ENCODE data around the gene ZNF319. TPM values are rescaled to one million over a fixed set of nuclear protein-coding genes. Genes with fewer than 3 reads are reported as not detected.
"Not testable (repeated sequence)": the region's sequence is repeated elsewhere in the genome, so short reads cannot be mapped to it uniquely, and the experiment has no call there.

ZNF319 gene
- total and polyA plus RNA-seq, 8 donors: 1.4 to 11.0 (median 2.7) TPM; not detected in 1

DNA sequence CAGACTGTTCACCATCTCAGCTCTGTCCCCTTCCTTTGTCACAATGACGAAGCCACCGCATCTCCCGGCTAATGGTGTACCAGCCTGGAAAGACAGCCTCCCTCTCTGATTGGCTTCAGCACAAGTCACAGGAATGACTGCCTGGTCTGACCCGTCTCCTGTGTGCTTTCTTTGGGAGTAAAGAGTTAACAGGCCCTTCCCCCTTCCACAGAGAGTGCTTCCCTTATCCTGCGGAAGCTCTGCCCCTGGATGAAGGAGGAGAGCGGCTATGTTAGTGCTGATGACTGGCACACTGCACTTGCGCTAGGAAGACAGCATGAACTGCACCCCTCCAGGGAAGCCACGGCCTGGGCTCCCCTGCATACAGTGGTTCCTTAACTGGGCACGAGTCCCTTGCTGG, 12.0 kb upstream of the ZNF319 start:
- H3K27me3 ChIP-seq: no peaks in the 10 kb centered on the region
- H3K36me3 ChIP-seq: peaks cover 30 to 68% (median 63%) of the 10 kb centered on the region in 4 donors
- no peak overlapping the region for H3K27ac ChIP-seq
- H3K9me3 ChIP-seq: no peaks in the 10 kb centered on the region
- 71 to 83% (median 75%) methylated on average over 9 of the region's 9 CpGs for WGBS, 5 donors
- DNase-seq: no peak
- no peak overlapping the region for H3K4me3 ChIP-seq
- intact Hi-C loops (cut with DNase I; ENCODE audit: low total_unique reads): loop anchor here (5.0 kb wide), 1 partner anchor 110 kb away; no protein-coding TSS in a partner anchor
- H3K4me1 ChIP-seq: no peaks in the 10 kb centered on the region
- no peak for TF ChIP-seq POLR2AphosphoS5 (IDR thresholded peaks at IDR 0.05)

DNA sequence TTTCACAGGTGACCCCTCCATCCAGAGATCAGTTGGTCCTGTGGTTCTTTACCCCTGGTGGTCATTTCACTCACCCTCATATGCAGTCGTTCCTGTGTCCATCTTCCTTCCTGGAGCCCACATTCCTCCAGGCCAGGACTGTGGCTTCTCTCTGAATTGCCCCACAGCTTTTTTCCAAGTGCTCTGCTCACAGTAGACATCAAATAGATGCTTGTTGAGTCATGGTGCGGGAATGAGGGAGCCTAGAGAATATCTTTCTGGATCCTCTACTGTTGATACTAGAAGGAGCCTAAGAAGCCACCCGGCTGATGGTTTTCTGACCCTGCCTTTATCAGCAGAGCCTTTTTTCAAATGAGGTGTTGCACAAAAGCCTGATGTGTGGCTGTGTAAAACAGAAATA, 11.2 kb upstream of the ZNF319 start:
- no peak for DNase-seq

DNA sequence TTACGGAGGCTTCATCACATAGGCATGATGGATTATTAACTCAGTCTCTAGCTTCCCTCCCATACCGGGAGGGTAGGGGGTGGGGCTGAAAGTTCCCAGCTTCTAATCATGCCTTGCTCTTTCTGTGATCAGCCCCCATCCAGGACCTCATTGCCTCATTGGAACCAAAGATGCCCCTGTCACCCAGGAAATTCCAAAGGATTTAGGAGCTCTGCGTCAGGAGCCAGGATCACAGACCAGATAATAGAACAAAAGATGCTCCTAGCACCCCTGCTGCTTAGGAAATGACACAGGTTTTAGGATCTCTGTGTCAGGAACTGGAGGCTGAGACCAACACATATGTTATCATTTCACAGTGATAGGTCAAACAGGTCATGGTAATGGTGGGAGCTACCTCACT, 10.4 kb upstream of the ZNF319 start:
- Histone ChIP-seq H3K27ac (no peak overlapping the region), H3K4me3 (no peak overlapping the region), H3K36me3 (peaks cover 30 to 67% (median 63%) of the 10 kb centered on the region in 4 donors), H3K9me3 (no peaks in the 10 kb centered on the region), H3K4me1 (no peaks in the 10 kb centered on the region), H3K27me3 (no peaks in the 10 kb centered on the region)
- intact Hi-C loops (cut with DNase I; ENCODE audit: low total_unique reads): loop anchor here (5.0 kb wide), 1 partner anchor 111 kb away; no protein-coding TSS in a partner anchor
- TF ChIP-seq, protein P1, sequence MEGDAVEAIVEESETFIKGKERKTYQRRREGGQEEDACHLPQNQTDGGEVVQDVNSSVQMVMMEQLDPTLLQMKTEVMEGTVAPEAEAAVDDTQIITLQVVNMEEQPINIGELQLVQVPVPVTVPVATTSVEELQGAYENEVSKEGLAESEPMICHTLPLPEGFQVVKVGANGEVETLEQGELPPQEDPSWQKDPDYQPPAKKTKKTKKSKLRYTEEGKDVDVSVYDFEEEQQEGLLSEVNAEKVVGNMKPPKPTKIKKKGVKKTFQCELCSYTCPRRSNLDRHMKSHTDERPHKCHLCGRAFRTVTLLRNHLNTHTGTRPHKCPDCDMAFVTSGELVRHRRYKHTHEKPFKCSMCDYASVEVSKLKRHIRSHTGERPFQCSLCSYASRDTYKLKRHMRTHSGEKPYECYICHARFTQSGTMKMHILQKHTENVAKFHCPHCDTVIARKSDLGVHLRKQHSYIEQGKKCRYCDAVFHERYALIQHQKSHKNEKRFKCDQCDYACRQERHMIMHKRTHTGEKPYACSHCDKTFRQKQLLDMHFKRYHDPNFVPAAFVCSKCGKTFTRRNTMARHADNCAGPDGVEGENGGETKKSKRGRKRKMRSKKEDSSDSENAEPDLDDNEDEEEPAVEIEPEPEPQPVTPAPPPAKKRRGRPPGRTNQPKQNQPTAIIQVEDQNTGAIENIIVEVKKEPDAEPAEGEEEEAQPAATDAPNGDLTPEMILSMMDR (IDR thresholded peaks at IDR 0.05): no peak
- TF ChIP-seq POLR2AphosphoS5 (IDR thresholded peaks at IDR 0.05) (no peak), EP300 (IDR thresholded peaks at IDR 0.05) (no peak), POLR2A (IDR thresholded peaks at IDR 0.05) (no peak)
- no peak for DNase-seq
- WGBS, 5 donors: 70 to 78% (median 76%) methylated on average over 3 of the region's 3 CpGs

More for the DNA sequence above, 11.2 kb upstream of the ZNF319 start:
- Histone ChIP-seq H3K27ac (no peak overlapping the region), H3K36me3 (peaks cover 30 to 62% (median 60%) of the 10 kb centered on the region in 4 donors), H3K4me1 (no peaks in the 10 kb centered on the region), H3K27me3 (no peaks in the 10 kb centered on the region), H3K9me3 (no peaks in the 10 kb centered on the region), H3K4me3 (no peak overlapping the region)
- TF ChIP-seq, protein P1 (IDR thresholded peaks at IDR 0.05): no peak
- TF ChIP-seq POLR2A (IDR thresholded peaks at IDR 0.05) (no peak), POLR2AphosphoS5 (IDR thresholded peaks at IDR 0.05) (no peak)
- intact Hi-C loops (cut with DNase I; ENCODE audit: low total_unique reads): loop anchor here (5.0 kb wide), 1 partner anchor 111 kb away; no protein-coding TSS in a partner anchor
- WGBS, 5 donors: 74 to 94% (median 81%) methylated on average over 3 of the region's 3 CpGs

DNA sequence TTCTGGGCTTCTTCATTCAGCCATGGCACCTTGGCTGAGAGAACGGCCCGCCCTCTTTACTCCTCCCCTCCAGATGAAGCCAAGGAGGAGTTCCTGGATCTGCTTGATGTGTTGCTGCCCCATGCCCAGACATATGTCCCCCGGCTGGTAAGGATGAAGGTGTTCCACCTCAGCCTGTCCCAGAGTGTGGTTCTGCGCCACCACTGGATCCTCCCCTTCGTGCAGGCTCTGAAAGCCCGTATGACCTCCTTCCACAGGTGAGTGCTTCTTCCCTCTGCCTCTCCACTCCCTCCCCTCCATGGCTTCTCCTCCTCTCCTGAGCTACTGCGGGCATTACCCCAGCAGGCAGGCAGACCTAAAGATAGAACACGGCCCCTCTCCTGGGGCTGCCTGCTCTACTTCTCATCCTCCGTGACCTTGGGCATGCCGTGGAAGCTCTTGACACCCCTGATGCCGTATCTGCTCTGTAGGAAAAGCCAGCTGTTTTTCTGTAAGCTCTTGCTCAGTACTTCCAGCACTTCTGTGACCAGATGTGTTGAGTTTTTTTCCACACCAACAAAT, 9.5 kb upstream of the ZNF319 start:
- TF ChIP-seq POLR2A (IDR thresholded peaks at IDR 0.05): no peak
- TF ChIP-seq, protein P1 (IDR thresholded peaks at IDR 0.05): no peak
- TF ChIP-seq EP300 (IDR thresholded peaks at IDR 0.05): no peak
- TF ChIP-seq POLR2AphosphoS5 (IDR thresholded peaks at IDR 0.05): no peak
- Histone ChIP-seq H3K36me3 (peaks cover 30 to 59% (median 57%) of the 10 kb centered on the region in 4 donors), H3K27ac (no peak overlapping the region), H3K4me3 (no peak overlapping the region), H3K27me3 (no peaks in the 10 kb centered on the region), H3K4me1 (peaks cover 2 to 3% (median 2%) of the 10 kb centered on the region in 4 donors), H3K9me3 (no peaks in the 10 kb centered on the region)
- WGBS, 5 donors: 92 to 95% (median 94%) methylated on average over 11 of the region's 11 CpGs
- intact Hi-C loops (cut with DNase I; ENCODE audit: low total_unique reads): loop anchor here (5.0 to 10.0 kb wide), 2 partner anchors 112 to 255 kb away; no protein-coding TSS in a partner anchor
- DNase-seq: no peak

DNA sequence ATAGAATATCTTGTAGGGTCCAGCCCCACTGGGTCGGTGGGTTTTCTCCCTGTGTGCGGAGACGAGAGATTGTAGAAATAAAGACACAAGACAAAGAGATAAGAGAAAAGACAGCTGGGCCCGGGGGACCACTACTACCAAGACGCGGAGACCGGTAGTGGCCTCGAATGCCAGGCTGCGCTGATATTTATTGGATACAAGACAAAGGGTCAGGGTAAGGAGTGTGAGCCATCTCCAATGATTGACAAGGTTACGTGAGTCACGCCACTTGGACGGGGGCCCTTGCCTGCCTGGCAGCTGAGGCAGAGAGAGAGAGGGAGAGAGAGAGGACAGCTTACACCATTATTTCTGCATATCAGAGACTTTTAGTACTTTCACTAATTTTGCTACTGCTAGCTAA, 4.3 kb upstream of the ZNF319 start:
- not testable (repeated sequence) for DNase-seq, H3K27me3 ChIP-seq, H3K9me3 ChIP-seq, H3K4me3 ChIP-seq, H3K27ac ChIP-seq
- H3K36me3 ChIP-seq: peaks cover under 1 to 33% (median 27%) of the 10 kb centered on the region in 4 donors
- intact Hi-C loops (cut with DNase I; ENCODE audit: low total_unique reads): loop anchor here (10.0 kb wide), 1 partner anchor 250 kb away; no protein-coding TSS in a partner anchor
- H3K4me1 ChIP-seq: peaks cover 11 to 29% (median 23%) of the 10 kb centered on the region in 4 donors
- WGBS, 5 donors: 82 to 90% (median 86%) methylated on average over 12 of the region's 12 CpGs

All from stomach (tissue), 9 donors.